Retinal pigment epithelial cell (primary cell): ENCODE data around the gene XRCC1.
A peak's percentile ranks its signal among the peaks of the same experiment; 100 is the strongest.
"Not testable (repeated sequence)": the region's sequence is repeated elsewhere in the genome, so short reads cannot be mapped to it uniquely, and the experiment has no call there.

Experiments used
- DNase-seq: peaks from one replicate; pipeline ENCODE4 v3.0.0-alpha.2; 2010; ENCODE audit warnings: low read depth
- H3K4me3 ChIP-seq: 2 replicates; pipeline ENCODE4 v1.5.1; 2011; ENCODE audit warnings: mild to moderate bottlenecking, low read length, control low read depth, moderate library complexity
- TF ChIP-seq, protein P1 (sequence below): conservative IDR thresholded peaks from 2 replicates; pipeline ENCODE4 v1.5.1; 2011; ENCODE audit warnings: low read depth, low read length, control low read depth, inconsistent platforms

Gene XRCC1

DNA sequence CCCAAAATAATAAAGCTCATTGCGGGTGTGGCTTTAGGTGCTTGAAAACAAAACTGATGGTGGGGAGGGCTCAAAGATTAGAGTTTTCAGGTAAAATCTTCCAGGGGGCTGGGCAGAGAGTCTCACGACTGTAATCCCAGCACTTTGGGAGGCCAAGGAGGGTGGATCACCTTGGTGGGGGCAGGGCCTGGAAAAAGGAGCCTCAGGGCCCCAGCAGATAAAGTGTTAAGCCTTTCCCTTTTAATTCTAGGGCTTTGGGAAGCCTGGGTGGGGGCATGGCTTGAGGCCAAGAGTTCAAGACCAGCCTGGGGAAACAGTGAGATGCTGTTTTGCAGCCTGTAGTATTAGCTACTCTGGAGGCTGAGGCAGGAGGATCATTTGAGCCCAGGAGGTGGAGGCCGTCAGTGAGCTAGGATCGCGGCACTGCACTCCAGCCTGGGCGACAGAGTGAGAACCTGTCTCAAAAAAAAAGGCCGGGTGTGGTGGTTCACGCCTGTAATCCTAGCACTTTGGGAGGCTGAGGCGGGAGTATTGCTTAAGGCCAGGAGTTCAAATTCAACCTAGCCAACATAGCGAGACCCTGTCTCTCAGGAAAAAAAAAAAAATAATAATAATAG, 18.9 kb upstream of the XRCC1 start:
- peak overlapping the region; percentile 87 for H3K4me3 ChIP-seq
- TF ChIP-seq, protein P1, sequence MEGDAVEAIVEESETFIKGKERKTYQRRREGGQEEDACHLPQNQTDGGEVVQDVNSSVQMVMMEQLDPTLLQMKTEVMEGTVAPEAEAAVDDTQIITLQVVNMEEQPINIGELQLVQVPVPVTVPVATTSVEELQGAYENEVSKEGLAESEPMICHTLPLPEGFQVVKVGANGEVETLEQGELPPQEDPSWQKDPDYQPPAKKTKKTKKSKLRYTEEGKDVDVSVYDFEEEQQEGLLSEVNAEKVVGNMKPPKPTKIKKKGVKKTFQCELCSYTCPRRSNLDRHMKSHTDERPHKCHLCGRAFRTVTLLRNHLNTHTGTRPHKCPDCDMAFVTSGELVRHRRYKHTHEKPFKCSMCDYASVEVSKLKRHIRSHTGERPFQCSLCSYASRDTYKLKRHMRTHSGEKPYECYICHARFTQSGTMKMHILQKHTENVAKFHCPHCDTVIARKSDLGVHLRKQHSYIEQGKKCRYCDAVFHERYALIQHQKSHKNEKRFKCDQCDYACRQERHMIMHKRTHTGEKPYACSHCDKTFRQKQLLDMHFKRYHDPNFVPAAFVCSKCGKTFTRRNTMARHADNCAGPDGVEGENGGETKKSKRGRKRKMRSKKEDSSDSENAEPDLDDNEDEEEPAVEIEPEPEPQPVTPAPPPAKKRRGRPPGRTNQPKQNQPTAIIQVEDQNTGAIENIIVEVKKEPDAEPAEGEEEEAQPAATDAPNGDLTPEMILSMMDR, result no peak

DNA sequence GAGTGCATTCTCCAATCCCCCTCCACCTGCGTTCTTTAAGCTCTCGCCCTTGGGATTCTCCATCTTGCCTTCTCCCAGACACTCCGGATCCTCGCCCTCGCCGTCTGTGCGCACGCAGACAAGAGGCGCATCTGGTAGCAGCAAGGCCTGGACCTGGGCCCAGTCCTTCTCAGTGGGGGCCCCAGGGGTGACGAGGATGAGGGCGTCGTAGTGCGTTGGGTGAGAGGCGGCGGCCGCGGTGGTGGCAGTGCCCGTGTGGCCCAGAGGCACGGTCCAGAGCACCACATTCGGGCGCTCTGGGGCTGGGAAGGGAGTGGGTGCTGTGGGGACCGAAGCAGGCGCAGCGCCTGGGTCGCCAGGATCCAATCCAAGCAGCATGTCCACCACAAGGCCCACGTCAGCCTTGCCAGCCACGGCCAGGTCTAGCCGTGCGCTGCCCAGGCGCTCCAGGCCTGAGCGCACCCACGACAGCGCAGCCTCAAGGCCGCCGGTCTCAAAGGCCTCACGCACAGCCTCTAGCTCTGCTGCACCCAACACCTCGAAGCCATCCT, 17.5 kb upstream of the XRCC1 start:
- TF ChIP-seq, protein P1, result no peak
- DNase-seq, result no peak

More for the DNA sequence above, 18.9 kb upstream of the XRCC1 start:
- DNase-seq, result no peak

DNA sequence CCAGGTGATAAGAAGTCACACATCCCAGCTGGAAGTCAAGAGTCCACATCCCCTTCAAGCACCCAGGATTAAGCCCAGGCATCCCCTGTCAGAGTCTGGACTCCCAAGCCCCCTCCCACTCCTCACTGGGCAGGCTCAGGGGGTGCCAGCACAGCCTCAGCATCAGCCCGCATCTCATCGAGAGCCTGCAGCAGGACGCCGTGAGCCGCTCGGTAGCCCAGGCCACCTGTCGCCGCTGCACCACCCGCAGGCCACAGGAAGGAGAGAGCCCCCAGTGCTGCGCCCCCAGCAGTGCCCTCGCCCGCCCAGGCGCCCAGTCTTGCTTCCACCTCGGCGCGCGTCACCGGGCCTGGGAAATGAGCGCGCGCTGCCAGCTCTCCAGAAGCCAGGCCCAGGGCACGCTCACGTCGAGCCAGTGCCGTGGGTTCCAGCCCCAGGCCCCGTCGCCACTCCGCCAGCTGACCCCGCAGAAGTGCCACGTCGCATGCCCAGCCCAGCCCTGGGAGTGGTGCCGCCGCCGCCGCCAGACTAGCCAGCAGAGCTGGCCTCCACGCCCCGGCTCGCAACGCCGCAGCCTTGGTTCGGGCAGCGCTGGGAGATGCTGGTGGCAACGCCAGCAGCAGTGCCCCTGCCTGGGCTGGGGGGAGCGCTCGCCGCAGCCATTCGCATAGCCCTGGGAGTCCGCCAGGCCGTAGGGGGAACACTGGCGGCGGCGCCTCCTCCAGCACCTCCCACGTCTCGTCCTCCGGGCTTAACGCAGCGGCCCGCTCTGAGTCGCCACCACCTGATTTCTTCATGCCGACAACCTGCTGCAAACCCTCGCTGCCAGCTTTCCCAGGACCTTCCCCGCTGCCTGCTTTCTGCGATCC, 16.8 kb upstream of the XRCC1 start:
- TF ChIP-seq, protein P1, result no peak
- DNase-seq, result no peak
- H3K4me3 ChIP-seq, result no peak overlapping the region

More for the DNA sequence above, 17.5 kb upstream of the XRCC1 start:
- H3K4me3 ChIP-seq, result no peak overlapping the region

GRCh38 chr19:43589678-43590077, 14.4 kb upstream of the XRCC1 start:
- DNase-seq, result no peak
- TF ChIP-seq, protein P1, result no peak
- no peak overlapping the region for H3K4me3 ChIP-seq

DNA sequence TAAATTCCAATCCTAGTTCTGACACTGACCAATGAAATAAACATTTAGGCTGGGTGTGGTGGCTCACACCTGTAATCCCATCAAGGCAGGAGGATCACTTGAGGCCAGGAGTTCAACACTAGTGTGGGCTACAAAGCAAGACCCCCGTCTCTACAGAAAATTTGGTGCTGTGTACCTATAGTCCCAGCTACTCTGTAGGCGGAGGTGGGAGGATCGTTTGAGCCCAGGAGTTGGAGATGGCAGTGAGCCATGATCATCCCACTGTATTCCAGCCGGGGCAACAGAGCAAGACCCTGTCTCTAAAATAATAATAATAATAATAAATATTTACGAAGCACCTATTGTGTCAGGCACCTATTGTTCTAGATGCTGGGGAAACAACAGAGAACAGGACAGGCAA, 13.9 kb upstream of the XRCC1 start:
- no peak for DNase-seq
- TF ChIP-seq, protein P1, result no peak
- no peak overlapping the region for H3K4me3 ChIP-seq

- not testable (repeated sequence) for H3K4me3 ChIP-seq, DNase-seq
Measured at GRCh38 chr19:43587029-43587428, 11.7 kb upstream of the XRCC1 start.

DNA sequence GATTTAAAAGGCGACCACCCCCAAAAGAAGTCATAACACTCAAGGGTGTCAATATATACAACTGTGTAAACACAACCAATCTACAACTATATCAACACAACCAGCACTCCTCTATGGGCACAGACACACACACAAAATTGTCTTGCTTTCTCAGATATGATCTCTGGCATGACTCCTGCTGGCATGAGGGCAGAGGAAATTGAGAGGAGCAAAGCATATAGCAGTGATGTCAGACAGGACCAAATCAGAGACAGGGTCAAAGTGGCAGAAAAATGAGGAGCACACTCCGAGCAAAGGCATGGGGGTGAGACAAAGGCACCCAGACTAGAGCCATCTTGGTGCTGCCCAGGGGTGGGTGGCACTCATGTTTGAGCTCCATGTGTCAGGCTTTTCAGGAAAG, 11.0 kb upstream of the XRCC1 start:
- DNase-seq, result no peak
- TF ChIP-seq, protein P1, result no peak
- H3K4me3 ChIP-seq, result no peak overlapping the region
